HG02763 (cell line): ENCODE results near the gene ABTB2.

Experiments
- ATAC-seq: cut with Tn5 transposase; IDR thresholded peaks from one replicate; pipeline ENCODE4 v1.9.1; 2021; ENCODE audit warnings: mild to moderate bottlenecking, moderate library complexity; ENCODE audit not compliant: unreplicated experiment

The ABTB2 gene

GRCh38 chr11:34363363-34364084, 5.7 kb upstream of the ABTB2 start:
- ATAC-seq: no peak

DNA sequence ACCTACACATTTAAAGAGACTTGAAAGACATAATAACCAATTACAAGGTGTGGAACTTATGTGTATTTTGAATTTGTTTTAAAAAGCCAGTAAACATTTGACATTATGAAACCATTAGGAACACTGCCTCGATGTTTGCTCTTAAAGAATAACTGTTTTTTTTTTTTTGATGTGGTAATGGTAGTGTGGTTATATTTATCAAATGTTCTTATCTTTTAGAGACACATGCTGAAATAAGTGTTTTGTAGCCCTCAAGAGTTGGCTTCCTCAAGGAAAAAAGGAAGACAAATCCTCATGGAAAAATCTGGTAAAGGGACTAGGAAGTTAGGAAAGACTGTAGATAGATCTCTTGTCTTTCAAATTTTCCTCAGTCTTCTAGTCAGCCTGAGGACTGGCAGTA, 2.2 kb upstream of the ABTB2 start:
- no peak for ATAC-seq

DNA sequence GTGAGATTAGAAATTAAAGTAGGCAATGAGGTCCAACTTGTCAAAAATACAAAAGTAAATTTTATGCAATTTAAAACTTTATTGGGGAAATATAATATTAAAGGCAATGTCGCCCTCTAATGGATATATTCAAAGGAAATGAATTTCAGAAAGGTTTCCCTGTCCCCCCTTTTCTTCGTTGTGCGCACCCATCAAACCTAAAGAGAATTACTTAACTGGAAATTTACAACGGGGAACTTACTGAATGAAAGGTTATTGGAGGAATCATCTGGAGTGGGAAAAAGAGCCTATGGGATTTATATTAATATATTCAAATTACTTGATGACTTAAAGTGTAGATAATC, 1.7 kb upstream of the ABTB2 start:
- no peak for ATAC-seq

DNA sequence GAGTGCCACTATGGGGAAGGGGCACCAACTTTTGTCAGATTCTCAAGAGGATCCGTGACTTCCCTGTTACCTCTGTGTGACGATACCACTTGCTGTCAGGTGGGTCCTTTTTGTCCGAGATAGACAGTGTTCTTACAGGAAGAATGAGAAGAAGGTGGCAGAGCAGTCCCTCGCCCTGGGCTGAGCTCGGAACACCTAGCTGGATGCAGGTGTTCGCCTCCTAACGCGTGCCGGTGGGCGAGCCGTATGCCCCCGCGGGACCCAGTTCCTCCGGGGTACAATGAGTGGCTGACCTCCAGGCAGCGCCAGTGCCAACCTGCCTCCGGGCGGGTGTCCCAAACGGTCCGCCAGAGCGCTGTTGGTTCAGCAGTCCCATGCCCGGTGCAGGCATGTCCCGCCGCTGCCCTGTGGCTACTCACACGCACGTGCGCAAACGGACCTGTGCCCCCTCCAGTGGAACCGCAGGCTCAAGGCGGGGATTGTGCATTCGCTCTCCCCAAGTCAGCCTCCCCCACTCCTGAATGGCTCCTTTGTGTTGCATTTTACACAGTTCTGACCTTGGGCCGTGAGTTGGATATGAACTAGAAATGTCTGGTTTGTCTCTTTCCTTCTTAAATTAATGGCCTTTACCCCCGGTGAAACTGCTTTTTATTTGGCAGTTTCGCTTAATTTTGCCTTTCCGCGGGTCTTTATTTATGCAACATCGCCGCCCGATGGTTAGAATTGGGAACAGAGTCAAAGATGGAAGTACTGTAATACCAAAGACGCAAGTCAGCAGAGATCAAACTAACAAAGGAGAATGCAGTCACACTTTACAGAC, 1.1 kb upstream of the ABTB2 start:
- no peak for ATAC-seq

- ATAC-seq: no peak
Observed at GRCh38 chr11:34358258-34358727, 483 bp upstream of the ABTB2 start.

GRCh38 chr11:34356913-34357700, 703 bp downstream of the ABTB2 start:
- peak; percentile 12 for ATAC-seq

DNA sequence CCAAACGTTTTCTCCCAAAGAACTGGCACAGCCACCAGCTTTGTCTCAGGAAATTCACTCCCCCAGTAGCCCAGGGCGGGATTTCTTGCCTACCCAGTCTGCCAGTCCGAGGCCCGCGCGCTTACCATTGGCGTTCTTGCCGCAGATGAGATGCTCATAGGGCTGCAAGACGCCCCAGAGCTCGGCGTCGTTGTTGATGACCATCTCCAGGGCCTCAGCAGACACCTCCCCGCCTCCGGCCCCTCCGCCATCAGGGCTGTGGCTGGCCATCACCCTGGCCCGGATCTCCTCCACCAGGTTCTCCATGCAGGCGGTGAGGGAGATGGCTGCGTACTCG, 1.3 kb downstream of the ABTB2 start:
- ATAC-seq: no peak

DNA sequence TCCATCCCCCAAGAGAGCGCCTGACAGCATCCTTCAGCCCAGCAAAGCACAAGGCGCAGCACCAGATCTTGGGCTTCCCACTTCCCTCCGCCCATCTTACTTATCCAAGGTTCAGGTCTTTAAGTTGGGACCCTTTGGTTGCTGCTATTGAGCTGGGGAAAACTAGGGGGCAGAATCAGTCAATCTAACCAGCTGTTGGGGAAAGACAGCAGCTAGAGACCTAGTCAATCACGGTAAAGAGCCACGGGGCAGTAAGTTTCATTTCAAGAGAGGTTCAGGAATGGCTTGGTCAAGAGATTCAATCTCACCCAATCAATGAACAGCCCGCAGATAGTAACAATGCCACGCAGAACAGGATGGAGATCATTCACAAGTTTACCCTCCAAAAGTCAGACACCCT, 1.7 kb downstream of the ABTB2 start:
- ATAC-seq: no peak

GRCh38 chr11:34355726-34356125, 2.1 kb downstream of the ABTB2 start:
- ATAC-seq: no peak

DNA sequence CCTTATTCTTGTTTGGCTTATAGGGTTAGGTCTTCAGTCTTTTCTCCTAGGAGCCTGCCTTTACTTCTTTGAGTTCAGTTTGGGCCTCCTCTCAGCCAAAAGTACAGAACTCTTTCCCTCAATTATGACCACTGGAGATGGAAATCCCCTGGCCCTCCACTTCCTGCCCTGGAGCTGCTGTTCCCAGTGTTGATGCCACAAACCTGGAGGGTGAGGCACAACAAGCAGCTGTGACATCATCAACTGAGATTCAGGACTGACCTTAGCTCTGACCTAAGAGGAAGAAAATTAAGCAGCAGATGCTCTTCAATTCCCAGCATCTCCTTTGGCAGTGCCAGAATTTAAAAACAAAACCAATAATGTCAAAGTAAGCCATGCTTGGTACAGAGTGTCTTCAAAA, 3.0 kb downstream of the ABTB2 start:
- no peak for ATAC-seq

GRCh38 chr11:34353881-34354280, 3.9 kb downstream of the ABTB2 start:
- ATAC-seq: no peak

DNA sequence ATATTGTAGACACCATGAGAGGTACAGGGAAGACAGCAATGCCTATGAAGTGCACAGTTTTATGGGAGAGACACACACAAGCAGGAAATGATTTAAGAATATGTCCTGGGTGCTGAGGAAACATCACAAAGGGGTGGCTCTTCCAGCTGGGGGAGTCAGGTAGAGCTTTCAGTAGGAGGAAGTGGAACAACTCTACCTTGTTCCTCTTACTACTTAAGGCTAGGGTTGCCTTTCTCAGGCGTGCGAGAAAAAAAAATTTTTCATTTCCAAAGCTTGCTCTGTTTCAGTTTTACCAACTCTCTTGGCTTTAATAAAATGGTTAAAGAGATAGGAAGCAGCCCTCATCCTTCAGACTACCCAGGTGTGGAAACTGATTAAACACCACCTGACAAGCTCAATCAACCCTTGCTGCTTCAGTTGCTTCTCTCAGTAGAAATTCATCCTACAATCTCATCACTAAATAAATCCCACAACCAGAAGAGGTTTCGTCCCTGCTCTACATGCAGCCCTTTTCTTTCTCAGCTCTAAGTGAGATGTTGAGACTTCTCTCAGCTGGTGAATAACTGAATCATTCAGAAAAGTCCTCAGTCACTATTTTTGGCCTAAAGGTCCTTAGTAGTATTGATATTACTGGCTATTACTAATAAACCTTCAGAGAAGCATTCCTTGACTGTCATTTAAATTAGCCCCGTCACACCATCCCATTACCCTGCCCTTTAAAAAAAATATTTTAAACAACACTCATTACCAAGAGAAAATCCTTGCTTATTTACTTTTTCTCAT, 5.9 kb downstream of the ABTB2 start:
- no peak for ATAC-seq

- no peak for ATAC-seq
Observed at GRCh38 chr11:34351051-34351450, 6.8 kb downstream of the ABTB2 start.

DNA sequence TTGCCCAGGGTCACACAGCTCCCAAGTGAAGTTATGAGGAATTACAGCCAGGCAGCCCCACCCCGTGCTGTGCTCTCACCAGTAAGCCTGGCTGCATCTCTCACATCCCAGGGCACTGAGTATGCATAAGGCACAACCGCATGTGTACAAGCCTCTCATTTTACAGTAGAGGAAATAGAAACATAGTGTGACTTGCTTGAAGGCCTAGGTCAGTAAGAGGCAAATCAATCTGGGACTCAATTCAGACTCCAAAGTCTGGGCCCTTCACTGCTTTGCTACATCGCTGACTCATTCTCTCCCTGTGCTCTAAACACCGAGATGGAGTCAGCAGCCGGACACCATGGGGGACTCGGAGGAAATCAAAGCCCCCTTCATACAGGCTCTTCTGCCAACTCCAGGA, 7.9 kb downstream of the ABTB2 start:
- no peak for ATAC-seq

GRCh38 chr11:34348919-34349318, 8.9 kb downstream of the ABTB2 start:
- no peak for ATAC-seq

GRCh38 chr11:34348096-34348495, 9.7 kb downstream of the ABTB2 start:
- ATAC-seq: no peak

DNA sequence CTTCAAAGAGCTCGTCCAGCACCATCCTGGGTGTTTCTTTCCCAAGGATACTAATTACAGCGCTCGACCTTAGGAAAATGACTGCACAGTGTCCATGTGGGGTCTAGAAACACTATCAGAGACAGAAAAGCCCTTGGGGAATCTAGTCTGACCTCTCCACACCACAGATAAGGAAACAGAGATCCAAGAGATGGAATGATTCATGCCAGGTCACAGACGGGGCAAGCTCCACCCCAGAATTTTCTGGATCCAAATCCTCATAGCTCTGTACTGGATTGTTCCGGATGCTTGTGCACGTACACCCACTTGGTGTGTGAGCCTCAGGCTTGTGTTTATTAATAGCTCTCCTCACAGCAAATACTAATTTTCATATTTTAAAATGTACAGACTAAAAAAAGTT, 11.3 kb downstream of the ABTB2 start:
- no peak for ATAC-seq

GRCh38 chr11:34345991-34346480, 11.8 kb downstream of the ABTB2 start:
- ATAC-seq: no peak

DNA sequence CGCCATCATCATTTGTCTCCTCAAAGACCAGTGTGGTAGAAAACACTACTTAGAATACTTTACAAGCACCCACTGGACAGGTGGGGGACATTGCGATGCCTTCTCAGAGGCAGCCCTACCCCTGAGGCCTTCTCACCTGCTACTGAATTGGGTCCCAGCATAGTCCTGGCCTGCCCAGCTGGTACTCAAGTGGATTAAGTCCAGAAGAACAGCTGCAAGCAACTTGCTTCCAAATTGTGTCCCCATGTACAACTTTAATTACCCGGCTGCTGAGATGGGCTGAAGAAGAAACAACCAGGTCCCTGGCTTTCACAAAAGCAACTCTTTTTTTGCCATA, 12.3 kb downstream of the ABTB2 start:
- ATAC-seq: no peak

- no peak for ATAC-seq
Observed at GRCh38 chr11:34344768-34345539, 12.9 kb downstream of the ABTB2 start.
